ENCODE measurements around the gene BMP8B. TPM values are rescaled to one million over a fixed set of nuclear protein-coding genes. Genes with fewer than 3 reads are reported as not detected.
A peak's percentile ranks its signal among the peaks of the same experiment; 100 is the strongest.

BMP8B gene, protein sequence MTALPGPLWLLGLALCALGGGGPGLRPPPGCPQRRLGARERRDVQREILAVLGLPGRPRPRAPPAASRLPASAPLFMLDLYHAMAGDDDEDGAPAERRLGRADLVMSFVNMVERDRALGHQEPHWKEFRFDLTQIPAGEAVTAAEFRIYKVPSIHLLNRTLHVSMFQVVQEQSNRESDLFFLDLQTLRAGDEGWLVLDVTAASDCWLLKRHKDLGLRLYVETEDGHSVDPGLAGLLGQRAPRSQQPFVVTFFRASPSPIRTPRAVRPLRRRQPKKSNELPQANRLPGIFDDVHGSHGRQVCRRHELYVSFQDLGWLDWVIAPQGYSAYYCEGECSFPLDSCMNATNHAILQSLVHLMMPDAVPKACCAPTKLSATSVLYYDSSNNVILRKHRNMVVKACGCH
- total RNA-seq, result under 1 TPM; 0.15 to 0.25 (median 0.17) TPM
- polyA plus RNA-seq, result under 1 TPM; 0.06 to 0.11 (median 0.08) TPM
- long read RNA-seq, donor 1, result 0 reads
- long read RNA-seq, donor 2, result 0 reads

DNA sequence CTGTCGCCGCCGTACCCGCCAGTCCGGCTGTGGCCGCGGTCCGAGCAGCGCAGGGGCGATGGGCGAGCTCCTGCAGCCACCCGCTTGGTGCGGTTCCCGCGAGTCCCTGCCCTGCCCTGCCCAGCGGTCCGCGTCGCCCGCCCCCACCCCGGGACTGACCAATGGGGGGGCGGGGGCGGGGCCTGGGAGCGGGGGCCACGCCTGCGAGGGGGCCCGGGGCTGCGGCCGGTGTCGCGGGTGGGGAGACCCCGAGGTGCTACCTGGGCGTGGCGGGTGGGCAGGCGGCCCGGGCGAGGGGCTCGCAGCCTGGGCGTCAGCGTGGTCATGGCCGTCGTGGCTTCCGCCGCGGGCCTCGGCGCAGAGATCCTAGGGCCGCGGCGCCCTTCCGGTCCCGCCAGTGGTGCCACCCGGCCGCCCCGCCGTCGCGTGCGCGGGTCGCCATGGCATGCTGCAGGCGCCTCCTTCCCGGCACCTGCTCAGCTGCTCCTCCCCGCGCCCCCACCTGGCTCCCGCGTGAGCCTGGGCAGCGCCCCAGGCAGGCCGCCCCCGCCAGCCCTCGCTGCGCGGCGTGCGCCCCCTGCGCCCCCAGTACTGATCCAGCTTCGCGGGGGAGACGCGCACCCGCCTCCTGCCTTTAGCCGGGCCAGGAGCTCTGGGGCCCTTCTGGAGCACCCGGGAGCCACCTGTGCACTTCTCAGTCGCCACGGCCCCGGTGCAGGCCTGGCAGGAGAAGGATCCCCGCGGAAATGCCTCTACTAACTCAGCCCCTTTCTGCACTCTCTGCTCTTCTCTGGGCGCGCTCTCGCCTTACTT is at the start of gene BMP8B:
TSS of gene BMP8B (minus strand) at position 108 of the 813 bp plus-strand sequence. CDS start 380 bp downstream, outside the sequence.
- WGBS, 3 donors, result 1 to 2% (median 2%) methylated on average over 45 to 91 of the region's 91 CpGs
- TF ChIP-seq CTCF (IDR thresholded peaks at IDR 0.05), result no peak
- intact Hi-C loops (cut with DNase I), result no loop called here
- H3K27me3 ChIP-seq (ENCODE audit: insufficient read depth in 3 of 3, low read length in 2 of 3), result peaks cover 0 to 29% (median 2%) of the 10 kb centered on the region in 3 donors
- no peaks in the 10 kb centered on the region for H3K4me1 ChIP-seq
- H3K36me3 ChIP-seq (ENCODE audit: insufficient read depth in 1 of 2, low read depth in 1 of 2), result no peaks in the 10 kb centered on the region
- DNase-seq (peak; percentile 55 to 74), ATAC-seq (peak; percentile 72 to 87 (median 80))
- H3K9me3 ChIP-seq, result no peaks in the 10 kb centered on the region
- H3K4me3 ChIP-seq, result peak within 1 kb of the TSS; percentile 56
- H3K27ac ChIP-seq, result no peak within 1 kb of the TSS

- no peaks in the 10 kb centered on the region for H3K9me3 ChIP-seq
- DNase-seq (no peak), ATAC-seq (no peak)
- H3K36me3 ChIP-seq (ENCODE audit: insufficient read depth in 1 of 2, low read depth in 1 of 2), result peaks cover 0 to 54% of the 10 kb centered on the region in 2 donors
- H3K27me3 ChIP-seq (ENCODE audit: insufficient read depth in 3 of 3, low read length in 2 of 3), result no peaks in the 10 kb centered on the region
- intact Hi-C loops (cut with DNase I), result no loop called here
- no peak overlapping the region for H3K4me3 ChIP-seq
- no peak for TF ChIP-seq CTCF (IDR thresholded peaks at IDR 0.05)
- H3K4me1 ChIP-seq, result no peaks in the 10 kb centered on the region
- whole genome bisulfite sequencing, 3 donors, result 70 to 77% (median 71%) methylated on average over 3 of the region's 3 CpGs
- H3K27ac ChIP-seq, result no peak overlapping the region
Measured at GRCh38 chr1:39836595-39837110, 48.0 kb upstream of the BMP8B start.

DNA sequence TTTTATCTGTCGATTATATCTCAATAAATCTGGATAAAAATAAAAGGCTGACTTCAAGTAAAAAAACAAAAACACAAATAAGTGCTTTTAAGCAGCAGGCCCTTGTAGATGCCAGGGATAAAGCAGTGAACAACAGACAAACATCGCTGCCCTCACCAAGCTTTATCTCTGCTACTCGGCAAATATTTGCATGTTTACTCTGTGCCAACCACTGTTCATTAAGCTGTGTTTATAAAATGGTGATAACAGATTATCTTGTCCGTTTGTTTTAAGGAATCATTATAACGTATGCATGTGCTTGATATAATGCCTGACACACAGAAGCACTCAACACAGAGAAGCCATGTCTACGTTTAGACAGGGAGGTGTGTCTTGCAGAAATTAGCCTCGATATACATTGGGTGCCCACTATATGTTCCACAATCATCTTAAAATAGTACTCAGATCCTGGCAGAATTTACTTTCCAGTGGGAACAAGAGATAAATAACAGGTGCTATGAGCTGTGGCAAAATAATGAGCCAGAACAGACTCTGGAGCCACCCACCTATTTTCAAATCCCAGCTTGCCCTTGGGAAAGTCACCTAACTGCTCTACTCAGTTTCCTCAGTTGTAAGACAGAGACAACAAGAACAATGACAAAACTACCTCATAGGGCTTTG is 47.4 kb upstream of the BMP8B start:
- H3K27ac ChIP-seq, result no peak overlapping the region
- no peak for DNase-seq
- no peaks in the 10 kb centered on the region for H3K4me1 ChIP-seq
- H3K4me3 ChIP-seq, result no peak overlapping the region
- TF ChIP-seq CTCF (IDR thresholded peaks at IDR 0.05), result no peak
- H3K36me3 ChIP-seq (ENCODE audit: insufficient read depth in 1 of 2, low read depth in 1 of 2), result peaks cover 0 to 48% of the 10 kb centered on the region in 2 donors
- H3K27me3 ChIP-seq (ENCODE audit: insufficient read depth in 3 of 3, low read length in 2 of 3), result no peaks in the 10 kb centered on the region
- intact Hi-C loops (cut with DNase I), result no loop called here
- 83 to 88% (median 87%) methylated on average over 7 of the region's 7 CpGs for WGBS, 3 donors
- ATAC-seq, result no peak
- H3K9me3 ChIP-seq, result no peaks in the 10 kb centered on the region

DNA sequence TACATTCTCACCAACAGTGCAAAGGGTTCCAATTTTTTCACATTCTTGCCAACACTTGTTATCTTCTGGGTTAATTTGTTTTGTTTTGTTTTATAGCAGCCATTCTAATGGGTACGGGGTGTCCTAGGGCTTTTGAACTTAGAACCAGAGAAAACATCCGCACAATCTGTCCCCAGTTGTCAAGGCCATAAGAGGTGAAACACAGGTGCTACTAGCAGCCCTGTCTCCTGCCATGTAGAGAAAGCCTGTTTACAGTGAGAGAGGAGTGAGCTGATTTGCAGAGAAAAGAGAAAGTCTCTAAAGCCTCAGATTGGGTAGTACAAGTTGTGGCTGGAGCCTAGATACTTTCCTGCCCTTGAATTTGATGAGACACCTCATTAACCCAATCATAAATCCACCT is 46.4 kb upstream of the BMP8B start:
- no peak overlapping the region for H3K27ac ChIP-seq
- no peak overlapping the region for H3K4me3 ChIP-seq
- ATAC-seq, result no peak
- 85 to 90% (median 88%) methylated on average over 2 of the region's 2 CpGs for WGBS, 3 donors
- intact Hi-C loops (cut with DNase I), result no loop called here
- H3K36me3 ChIP-seq (ENCODE audit: insufficient read depth in 1 of 2, low read depth in 1 of 2), result peaks cover 0 to 38% of the 10 kb centered on the region in 2 donors
- peaks cover 0 to 3% (median 0%) of the 10 kb centered on the region in 3 donors for H3K27me3 ChIP-seq (ENCODE audit: insufficient read depth in 3 of 3, low read length in 2 of 3)
- no peak for DNase-seq
- no peaks in the 10 kb centered on the region for H3K4me1 ChIP-seq
- TF ChIP-seq CTCF (IDR thresholded peaks at IDR 0.05), result no peak
- H3K9me3 ChIP-seq, result no peaks in the 10 kb centered on the region
